Mucosa of descending colon (tissue), 3 donors: ENCODE results near the gene IFNL2. TPM values are rescaled to one million over a fixed set of nuclear protein-coding genes. Genes with fewer than 3 reads are reported as not detected.
A peak's percentile ranks its signal among the peaks of the same experiment; 100 is the strongest.

Experiments
- ATAC-seq: fragments of 200-7000 bp; cut with Tn5 transposase; one replicate; pipeline ENCODE4 v1.9.1; 2020; ENCODE audit warnings: mild to moderate bottlenecking, moderate library complexity
- DNase-seq, 3 donors: peaks; one replicate each; pipeline ENCODE4 v3.0.0-alpha.2; 2020
- H3K36me3 ChIP-seq: fragments of 200-600 bp; one replicate; pipeline ENCODE4 v1.8.0; 2021; ENCODE audit warnings: low read depth, mild to moderate bottlenecking
- H3K4me1 ChIP-seq: fragments of 200-600 bp; one replicate; pipeline ENCODE4 v1.8.0; 2021; ENCODE audit warnings: low read depth, mild to moderate bottlenecking
- H3K4me3 ChIP-seq: fragments of 200-600 bp; one replicate; pipeline ENCODE4 v1.8.0; 2021; ENCODE audit warnings: mild to moderate bottlenecking
- H3K9me3 ChIP-seq: fragments of 200-600 bp; one replicate; pipeline ENCODE4 v1.8.0; 2021; ENCODE audit warnings: mild to moderate bottlenecking
- CTCF ChIP-seq: fragments of 200-600 bp; IDR thresholded peaks from one replicate; pipeline ENCODE4 v1.8.0; 2022; ENCODE audit warnings: antibody characterized with exemption, mild to moderate bottlenecking
- intact Hi-C, 2 donors: fragments of 100-400 bp; cut with DNase I in 1 of 2; cut with micrococcal nuclease in 1 of 2; formaldehyde crosslinking; loops; one replicate each; pipeline versions ENCODE4 v1.11.0 to v1.11.1; 2022; cut with DNase I, micrococcal nuclease
- total RNA-seq, 3 donors: library from RNA; stranded (reverse); fragmentation: NEBNext Ultra II Directional in 2 of 3; extraction: Animal tissue kit (Norgen Biotek cat#: 25700) in 2 of 3; gene quantifications; one replicate each; pipeline versions ENCODE4 v1.2.1 to v1.2.4, GENCODE V29; 2021 to 2023
- donor health status: DM: no; HTN: no; CAD: no; lungs with moderate emphysema.
- donor health status: DM: no; HTN: no; CAD: no.
- donor health status: DM: no; HTN: yes; CAD: no.

Gene IFNL2
- total RNA-seq, 3 donors from 2014 or later, result not detected

DNA sequence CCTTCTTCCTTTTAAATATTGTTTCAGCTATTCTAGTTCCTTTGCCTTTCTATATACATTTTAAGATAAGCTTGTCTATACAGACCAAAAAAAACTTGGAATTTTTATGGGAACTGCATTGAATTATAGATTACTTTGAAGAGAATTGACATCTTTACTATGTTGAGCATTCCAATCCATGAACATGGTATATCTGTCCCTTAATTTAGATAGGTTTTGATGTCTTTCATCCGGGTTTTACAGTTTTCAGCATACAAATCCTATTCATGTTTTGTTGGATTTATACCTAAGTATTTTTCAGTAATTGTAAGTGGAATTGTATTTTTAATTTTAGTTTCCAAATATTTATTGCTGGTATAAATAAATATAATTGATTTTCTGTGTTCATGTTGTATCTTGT is 15.8 kb downstream of the IFNL2 start:
- intact Hi-C loops, result no loop called here
- H3K9me3 ChIP-seq, result no peaks in the 10 kb centered on the region
- H3K4me3 ChIP-seq, result no peak overlapping the region
- ATAC-seq (no peak), DNase-seq (no peak)
- no peaks in the 10 kb centered on the region for H3K36me3 ChIP-seq
- no peak for TF ChIP-seq CTCF
- H3K4me1 ChIP-seq, result no peaks in the 10 kb centered on the region

DNA sequence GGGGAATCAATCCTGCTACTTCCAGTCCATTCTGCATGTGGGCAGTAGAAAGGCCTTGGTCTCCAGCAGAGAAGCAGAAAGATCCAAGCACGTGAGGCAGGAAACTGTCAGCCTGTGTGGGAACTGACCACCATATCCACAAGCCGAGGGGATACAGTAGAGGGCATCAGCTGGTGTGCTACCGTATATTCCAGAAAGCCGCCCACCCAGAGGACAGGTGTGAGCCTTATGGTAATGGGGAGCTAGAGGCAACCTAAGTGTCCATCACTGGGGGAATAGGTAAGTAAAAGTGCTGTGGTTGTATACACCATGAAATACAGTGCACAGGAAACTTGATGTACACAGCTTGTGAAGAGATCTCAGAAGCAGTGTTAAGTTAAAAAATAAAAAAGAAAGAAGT is 25.2 kb downstream of the IFNL2 start:
- Histone ChIP-seq H3K36me3 (no peaks in the 10 kb centered on the region), H3K4me3 (no peak overlapping the region), H3K4me1 (no peaks in the 10 kb centered on the region), H3K9me3 (no peaks in the 10 kb centered on the region)
- intact Hi-C loops, result no loop called here
- no peak for DNase-seq
- no peak for TF ChIP-seq CTCF
- no peak for ATAC-seq

DNA sequence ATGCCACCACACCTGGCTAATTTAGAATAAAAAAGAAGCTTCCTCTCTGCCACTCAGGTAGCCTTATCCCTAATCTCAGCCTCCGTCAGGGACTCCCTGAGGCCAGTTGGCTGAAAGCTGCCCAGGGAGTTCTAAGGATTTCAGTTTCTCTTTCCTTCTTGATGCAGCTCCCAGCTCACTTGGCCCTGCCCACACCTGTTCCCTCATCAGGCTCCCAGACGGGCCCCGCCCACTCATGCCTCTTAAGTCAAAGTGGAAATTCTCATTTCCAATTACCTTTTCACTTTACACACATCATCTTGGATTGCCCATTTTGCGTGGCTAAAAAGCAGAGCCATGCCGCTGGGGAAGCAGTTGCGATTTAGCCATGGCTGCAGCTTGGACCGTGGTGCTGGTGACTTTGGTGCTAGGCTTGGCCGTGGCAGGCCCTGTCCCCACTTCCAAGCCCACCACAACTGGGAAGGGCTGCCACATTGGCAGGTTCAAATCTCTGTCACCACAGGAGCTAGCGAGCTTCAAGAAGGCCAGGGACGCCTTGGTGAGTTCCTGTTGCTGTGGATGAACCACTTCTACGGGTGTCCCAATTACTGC is 28.0 kb downstream of the IFNL2 start, which contains the start of gene IFNL1:
IFNL1 (plus strand) TSS at position 353 of the 591 bp plus-strand sequence; CDS start at position 368, 15 bp downstream.
- DNase-seq, result no peak
- no peaks in the 10 kb centered on the region for H3K4me1 ChIP-seq
- intact Hi-C loops, result no loop called here
- H3K9me3 ChIP-seq, result no peaks in the 10 kb centered on the region
- no peak within 1 kb of the TSS for H3K4me3 ChIP-seq
- peak; percentile 42 for ATAC-seq
- no peak for TF ChIP-seq CTCF
- H3K36me3 ChIP-seq, result no peaks in the 10 kb centered on the region

GRCh38 chr19:39296906-39297305 is 28.7 kb downstream of the IFNL2 start:
- Histone ChIP-seq H3K4me3 (no peak overlapping the region), H3K9me3 (no peaks in the 10 kb centered on the region), H3K4me1 (no peaks in the 10 kb centered on the region), H3K36me3 (no peaks in the 10 kb centered on the region)
- no peak for TF ChIP-seq CTCF
- ATAC-seq, result no peak
- intact Hi-C loops, result no loop called here
- DNase-seq, result no peak

DNA sequence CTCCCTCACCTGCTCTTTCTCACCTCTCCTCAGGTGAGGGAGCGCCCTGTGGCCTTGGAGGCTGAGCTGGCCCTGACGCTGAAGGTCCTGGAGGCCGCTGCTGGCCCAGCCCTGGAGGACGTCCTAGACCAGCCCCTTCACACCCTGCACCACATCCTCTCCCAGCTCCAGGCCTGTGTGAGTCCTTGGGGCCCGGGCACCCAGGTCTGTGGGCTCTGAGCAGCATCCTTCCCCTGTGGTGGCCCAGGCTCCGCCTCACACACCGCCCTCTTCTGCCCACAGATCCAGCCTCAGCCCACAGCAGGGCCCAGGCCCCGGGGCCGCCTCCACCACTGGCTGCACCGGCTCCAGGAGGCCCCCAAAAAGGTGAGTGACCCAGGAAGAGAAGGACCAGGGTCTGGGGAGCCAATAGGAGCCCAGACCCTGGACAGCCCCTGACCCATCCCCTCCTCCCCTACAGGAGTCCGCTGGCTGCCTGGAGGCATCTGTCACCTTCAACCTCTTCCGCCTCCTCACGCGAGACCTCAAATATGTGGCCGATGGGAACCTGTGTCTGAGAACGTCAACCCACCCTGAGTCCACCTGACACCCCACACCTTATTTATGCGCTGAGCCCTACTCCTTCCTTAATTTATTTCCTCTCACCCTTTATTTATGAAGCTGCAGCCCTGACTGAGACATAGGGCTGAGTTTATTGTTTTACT is 29.9 kb downstream of the IFNL2 start:
- Histone ChIP-seq H3K4me3 (no peak overlapping the region), H3K36me3 (no peaks in the 10 kb centered on the region), H3K9me3 (no peaks in the 10 kb centered on the region), H3K4me1 (no peaks in the 10 kb centered on the region)
- intact Hi-C loops, result no loop called here
- TF ChIP-seq CTCF, result no peak
- DNase-seq (peak; percentile 32 to 80 (median 61)), ATAC-seq (peak; percentile 88)
